ENCODE data around the gene DNAJC13.

DNA sequence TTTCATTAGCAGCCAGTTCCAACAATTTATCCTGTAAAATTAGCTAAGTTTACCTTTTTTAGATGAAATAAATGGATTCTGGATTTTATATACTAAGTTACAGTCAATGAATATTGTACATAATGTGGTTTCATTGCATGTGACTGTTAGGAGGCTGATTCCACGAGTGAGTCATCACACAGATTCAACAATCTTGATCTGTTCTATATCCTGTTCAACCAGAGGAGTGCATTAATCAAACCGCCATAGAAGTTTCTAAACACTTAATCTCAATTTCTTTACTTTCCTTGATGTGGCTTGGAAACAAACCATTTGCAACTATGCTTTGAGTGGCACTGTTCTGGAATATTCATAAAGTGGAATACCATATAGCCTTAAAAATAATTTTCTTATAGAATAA, 15.3 kb downstream of the DNAJC13 start:
- TF ChIP-seq POLR2A (IDR thresholded peaks at IDR 0.05; ENCODE audit: low read length) (no peak), GATA1 (IDR thresholded peaks at IDR 0.05; ENCODE audit: low read depth, low read length) (no peak)

All from erythroblast (primary cell).